HG03575 (cell line): ENCODE data around the gene CFAP54.

Source experiments
- ATAC-seq: cut with Tn5 transposase; IDR thresholded peaks from one replicate; pipeline ENCODE4 v1.9.1; 2021; ENCODE audit not compliant: unreplicated experiment, insufficient number of reproducible peaks, low FRiP score; ENCODE audit errors: extremely low read depth

CFAP54 gene

DNA sequence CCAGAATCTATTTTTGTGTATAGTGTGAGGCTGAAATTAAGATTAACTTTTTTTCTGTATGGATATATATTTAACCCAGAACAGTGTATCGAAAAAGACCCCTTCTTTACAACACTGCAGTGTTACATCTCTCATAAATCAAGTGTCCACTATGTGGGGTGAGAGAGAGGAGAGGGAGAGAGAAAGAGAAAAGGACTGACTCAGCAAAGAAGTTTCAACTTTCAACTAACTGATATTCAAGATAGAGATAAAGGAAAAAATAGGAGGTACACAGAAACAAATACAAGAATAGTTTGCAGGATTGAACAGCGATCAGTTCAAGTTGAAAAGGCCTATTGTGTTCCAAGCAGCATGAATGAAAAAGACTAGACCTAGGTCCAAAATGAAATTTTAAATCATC is 291.0 kb downstream of the CFAP54 start:
- ATAC-seq = no peak

DNA sequence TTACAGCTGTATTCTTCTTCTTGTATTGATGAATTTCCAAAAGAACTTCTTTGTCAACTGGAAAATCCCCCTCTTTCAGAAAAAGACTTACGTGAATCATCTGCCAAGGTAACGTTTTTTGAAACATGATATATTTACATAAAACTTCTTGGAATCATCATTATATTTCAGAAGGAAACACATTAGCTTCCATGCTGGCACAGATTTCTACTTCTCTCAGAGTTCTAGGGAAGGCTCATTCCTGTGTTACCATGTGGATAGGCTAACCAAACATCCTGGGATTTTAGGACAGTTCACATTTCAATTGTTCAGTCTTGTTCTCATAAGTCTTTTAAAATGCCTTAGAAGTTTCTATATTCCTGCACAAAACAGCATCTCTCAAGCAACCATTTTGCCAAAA is 297.4 kb downstream of the CFAP54 start:
- no peak for ATAC-seq

DNA sequence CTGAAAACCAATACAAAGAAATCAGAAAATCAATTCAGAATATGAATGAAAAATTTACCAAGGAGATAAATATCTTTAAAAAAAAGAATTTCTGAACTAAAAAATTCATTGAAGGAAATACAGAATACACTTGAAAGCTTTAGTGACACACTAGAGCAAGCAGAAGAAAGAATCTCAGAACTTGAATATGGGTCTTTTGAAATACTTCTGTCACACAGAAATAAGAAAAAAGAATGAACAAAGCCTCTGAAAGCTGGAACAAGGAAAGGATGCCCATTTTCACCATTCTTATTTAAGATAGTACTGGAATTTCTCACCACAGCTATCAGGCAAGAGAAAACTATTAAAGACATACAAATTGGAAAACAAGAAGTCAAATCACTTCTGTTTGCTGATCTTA is 314.6 kb downstream of the CFAP54 start:
- no peak for ATAC-seq

DNA sequence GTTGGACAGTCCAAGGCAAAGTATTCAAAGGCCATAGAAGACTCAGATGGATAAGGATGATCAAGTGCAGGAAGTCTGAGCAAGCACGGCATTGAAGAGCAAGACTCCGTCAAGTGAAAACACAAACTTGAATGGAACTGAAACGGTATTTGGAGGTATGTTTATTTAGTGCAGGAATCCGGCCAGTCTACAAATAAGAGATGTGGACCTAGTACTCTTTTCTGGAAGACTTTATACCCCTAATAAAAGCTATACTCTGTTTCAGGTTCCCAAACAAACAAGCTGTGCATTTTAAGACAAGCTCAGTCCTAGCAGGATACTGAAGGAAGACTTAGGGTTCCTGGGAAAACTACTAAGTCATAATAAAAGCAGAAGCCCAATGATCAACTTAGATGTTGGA is 316.9 kb downstream of the CFAP54 start:
- ATAC-seq = no peak

DNA sequence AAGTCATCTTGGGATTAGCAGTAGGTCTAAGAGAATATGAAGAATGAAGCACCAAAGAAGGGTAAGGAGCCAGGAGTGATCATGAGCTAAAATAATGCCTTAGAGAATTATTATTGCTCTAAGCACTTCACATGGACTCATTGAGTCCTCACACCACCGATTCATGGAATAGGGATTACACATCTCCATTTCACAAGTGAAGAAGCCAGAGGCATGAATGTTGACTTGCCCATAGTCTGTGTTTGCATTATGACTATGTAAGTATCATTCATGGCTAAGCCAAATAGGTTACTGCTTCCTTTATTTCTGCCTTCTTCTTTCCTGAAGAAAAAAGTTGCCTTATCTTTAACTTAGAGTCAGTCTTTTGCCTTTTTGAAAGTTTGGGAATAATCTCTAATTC is 318.4 kb downstream of the CFAP54 start:
- ATAC-seq = no peak

DNA sequence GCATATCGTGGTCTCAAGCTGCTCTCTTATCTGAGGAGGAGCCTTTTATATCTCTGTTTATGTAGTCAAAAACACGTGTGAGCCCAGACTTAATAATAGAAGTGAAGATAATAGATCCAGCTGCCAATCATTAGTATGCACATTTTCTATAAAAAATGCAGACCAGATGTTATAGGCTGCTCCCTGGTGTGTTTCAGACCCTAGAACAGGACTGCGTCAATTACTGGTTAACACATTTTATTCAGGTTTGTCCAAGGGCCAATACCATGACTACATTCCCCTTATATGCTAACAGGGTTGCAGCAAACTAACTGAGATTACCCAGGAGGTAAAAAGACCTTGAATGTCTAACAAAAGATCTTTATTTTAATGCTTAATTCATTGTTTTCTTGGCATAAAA is 319.2 kb downstream of the CFAP54 start:
- ATAC-seq = no peak

DNA sequence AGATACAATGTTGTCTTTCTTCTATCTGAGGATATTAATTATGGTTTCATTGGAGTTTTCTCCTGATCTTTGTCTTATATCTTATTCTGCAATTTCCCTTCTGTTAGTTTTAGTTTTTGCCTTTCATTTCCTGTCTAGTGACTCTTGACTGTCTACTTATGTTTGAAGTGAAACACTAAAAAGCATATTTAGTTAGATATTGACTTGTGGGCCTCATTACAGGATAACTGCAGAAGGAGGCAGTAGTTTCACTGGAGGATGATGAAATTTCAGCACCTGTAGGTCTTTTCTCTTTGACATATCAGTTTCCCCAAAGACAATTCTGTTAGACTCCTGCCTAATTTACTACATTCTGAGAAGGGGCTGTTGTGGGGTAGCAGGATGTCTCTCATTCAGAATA is 320.1 kb downstream of the CFAP54 start:
- no peak for ATAC-seq

DNA sequence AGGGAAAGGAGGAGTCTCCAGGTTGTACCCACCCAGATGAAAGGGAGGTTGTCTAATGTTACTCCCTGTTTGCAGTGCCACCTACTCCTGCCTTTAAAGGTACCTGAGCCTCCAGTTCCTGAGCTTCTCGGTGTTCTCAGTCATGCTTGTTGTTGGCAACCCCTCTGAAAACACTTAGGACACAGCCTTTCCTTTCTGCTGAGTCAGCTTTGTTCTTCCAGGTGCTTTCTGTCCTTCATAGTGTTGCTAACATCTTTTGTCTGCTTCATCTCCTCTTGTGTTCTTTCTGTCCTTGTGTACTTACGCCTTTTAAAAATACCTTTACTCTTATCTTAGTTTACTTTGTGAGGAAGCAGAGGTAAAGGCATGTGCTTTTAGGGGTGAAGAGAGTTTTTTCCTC is 320.7 kb downstream of the CFAP54 start:
- ATAC-seq = no peak

DNA sequence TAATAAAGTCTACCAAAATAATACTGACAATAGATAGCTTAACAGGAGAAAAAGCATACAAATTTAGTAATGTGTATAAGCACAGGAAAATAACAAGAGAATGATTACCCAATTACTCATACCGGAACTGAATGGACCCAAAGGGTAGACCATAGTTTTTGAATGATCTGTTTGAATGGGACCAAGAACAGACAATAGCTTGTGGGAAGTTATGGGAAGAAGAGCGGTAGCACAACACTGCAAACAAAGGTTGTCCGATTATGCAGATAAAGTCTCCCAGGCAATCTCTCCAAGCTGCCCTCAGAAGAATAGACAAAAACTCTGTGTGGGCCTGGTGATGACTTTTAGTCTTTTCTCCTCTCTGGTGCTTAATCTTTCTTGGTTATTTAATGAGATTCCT is 321.1 kb downstream of the CFAP54 start:
- no peak for ATAC-seq

DNA sequence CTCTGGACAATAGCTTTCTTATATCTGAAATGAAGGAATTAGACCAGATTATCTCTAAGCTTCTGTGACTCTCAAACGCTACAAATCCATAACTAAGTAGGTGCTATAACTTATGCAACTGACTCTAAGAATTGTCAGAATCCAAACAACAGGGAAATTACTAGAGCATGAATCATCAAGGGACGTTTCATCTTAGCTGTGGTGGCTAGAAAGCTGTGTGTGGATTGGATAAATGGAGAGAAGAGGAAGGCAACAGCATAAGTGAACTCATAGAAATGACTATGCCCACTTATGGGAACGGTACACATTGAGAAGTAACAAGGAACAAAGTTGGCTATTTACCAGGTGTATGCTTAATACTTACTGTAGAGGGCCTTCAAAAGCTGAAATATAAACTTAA is 321.7 kb downstream of the CFAP54 start:
- no peak for ATAC-seq

DNA sequence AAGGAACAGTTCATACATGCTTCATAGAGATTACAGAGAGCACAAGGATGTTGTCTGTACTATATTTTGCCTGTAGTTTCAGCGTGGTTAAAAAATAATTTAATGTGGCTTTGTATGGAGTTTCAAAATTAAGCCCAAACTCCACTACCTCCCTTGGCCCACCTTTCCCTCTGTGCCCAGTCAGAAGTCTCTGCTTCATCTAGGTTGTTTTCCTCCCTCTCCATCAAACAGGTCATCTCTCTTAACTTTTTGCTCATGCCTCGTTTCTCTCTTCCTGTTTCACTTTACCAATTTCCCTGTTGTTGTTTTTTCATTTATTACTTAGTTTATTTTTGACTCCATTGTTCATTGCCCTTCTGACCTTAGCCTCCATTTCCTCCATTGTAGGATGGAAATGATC is 322.8 kb downstream of the CFAP54 start:
- no peak for ATAC-seq

DNA sequence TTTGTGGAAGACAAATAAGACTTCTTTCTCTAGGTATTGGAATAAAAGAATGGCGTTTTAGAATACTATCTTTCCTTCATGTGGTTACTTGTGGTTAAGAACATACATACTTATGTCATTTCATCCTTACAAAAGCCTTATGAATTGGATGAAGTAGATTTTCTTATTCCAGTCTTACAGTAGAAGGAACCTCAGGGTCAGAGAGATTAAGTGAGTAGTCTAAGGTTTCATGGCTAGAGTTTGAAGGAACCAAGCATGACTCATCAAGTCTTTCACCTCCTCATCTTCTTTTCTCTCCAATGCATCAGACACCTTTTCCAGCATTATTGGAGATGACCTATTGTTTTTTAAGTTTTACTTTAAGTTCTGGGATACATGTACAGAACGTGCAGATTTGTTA is 324.8 kb downstream of the CFAP54 start:
- ATAC-seq = no peak

DNA sequence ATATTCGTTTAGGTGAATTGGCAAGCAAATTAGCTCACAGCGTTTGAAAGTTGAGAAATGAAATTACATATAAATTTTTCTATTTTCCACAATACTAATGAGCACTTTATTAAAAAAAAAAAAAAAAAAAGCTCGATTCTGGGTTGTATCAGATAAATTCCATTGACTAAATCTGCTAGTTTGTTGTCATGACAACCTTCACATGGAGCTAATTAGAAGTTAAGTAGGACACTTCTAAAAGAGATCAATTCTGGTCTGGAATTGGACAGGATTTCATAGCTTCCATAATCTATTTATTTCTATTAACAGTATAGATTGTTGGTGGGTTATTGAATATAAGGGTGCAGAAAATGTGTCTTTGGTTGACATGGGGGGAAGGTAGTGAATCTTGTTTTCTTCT is 332.2 kb downstream of the CFAP54 start:
- no peak for ATAC-seq

DNA sequence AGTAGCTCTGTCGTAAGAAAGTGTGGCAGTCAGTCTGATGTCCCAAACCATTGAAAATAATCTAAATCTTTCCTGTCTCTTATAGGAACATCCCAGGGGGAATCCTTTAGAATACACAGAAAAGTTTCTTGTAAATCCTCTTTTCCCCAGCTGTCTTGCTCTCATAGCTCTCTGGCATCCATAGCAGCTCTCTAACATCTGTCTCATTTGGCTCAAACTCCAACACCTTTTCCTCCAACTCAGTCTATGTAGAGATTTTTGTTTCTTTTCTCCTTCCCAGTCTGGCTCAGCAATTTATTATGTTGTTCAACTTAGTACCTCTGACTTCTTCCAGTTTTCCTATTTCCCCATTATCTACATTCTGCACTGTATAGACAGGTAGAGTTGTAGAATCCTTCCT is 333.3 kb downstream of the CFAP54 start:
- no peak for ATAC-seq

DNA sequence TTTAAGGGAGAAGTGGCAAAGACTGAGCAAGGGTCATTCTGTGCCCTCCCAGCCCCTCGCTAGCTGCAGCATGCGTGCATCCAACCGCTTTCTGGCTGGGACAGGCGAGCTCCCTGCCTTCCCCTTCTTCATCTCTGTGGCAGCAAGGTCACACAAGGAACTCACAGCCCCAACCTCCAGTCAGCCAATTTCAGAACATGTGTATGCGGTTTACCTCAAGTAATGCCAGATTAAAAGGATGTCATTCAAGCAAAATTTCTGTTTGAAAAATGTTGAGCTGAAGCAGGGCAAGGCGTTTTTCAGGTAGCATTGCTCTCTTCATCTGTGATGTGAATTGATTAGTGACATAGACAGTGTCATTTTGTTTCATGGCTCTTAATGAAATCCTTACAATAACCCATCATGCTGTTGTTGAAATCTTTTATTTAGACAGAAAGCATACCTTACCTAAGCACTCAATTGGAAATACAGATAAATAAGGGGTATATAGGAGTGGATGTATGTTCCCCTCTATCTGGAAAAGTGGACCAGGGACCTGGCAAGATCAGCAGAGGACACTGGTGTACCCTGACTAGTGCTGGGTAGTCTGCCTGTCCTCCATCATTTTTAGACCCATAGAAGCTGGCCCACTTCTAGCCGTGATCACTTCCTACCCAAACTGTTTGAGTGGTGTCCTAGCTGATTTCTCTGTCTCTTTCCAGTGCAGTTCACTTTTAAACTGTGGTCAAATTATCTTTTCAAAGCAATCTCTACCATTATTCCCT is 334.9 kb downstream of the CFAP54 start:
- no peak for ATAC-seq

DNA sequence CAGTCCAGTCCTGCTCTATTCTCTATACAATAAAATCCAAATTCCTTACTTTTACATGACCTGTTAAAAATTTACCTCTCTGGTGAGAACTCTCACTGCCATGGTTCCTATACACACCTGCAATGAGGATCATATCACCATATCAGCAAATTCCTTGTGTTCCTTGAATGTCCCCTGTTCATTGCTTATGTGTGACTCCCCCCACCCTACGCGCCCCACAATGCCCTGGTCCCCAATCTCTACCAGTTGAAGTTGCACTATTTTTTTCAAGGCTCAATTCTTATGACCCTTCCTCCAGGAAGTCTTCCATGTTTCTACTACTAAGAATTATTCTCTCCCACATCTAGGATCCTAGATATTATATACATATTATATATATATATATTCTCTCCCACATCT is 335.5 kb downstream of the CFAP54 start:
- ATAC-seq = no peak

DNA sequence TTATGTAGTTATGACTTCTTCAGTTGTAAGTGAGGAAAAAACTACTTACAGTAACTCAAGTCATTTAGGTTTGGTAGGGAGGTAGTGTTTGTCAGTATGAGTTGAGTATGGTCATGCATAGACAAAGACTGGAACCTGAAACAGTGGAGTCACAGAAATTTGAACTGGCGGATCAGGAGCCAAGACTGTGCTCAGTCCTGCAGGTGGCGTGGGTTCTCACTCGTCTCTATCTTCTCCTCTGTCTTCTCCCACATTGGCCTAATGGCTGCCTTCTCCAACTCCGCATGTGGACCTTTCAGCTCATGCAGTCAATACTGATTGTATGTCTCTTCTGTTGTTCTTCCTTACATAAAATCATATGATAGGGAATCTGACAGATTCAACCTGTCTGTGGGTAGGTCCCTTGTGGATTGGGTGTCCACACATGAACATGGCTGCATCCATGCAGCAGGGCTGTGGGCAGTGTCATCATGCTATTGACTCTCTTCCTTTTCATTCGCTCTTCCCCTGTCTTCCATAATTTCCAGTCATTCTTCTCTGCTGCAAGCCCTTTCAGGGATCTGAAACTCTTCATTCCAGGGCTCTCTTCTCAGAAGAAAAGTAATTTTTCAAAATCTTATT is 338.9 kb downstream of the CFAP54 start:
- no peak for ATAC-seq

DNA sequence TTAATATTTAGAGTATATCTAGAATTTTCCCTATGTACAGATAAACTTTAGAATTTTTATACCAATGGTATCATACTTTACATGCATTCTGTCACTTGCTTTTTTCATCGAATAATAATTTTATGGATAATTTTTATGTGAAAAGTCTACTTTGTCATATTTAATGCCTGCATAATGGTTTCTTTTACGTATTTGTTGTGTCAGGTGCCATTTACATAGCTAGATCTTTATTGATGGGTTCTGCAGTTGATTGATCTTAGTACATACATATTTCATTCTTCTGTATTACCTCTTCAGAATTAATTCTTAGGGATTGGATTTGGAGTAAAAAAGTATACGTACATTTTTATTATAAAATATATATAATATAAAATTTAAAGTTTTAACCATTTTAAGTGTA is 340.0 kb downstream of the CFAP54 start:
- no peak for ATAC-seq

DNA sequence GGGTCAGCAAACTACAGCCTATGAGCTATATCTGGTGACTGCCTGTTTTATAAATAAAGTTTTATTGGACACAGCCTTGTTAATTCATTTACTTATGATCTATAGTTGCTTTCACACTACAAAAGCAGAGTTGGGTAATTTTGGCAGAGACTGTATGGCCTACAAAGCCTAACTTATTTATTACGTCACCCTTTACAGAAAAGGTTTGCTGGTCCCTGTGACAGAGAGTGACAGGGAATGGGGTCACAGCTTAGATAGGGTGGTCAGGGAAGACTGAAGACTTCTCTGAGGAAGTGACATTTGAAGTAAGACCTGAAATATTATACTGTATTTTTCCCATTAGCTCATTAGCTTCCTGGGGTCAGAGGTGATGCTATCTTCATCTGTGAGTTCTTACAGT is 342.0 kb downstream of the CFAP54 start:
- ATAC-seq = no peak

DNA sequence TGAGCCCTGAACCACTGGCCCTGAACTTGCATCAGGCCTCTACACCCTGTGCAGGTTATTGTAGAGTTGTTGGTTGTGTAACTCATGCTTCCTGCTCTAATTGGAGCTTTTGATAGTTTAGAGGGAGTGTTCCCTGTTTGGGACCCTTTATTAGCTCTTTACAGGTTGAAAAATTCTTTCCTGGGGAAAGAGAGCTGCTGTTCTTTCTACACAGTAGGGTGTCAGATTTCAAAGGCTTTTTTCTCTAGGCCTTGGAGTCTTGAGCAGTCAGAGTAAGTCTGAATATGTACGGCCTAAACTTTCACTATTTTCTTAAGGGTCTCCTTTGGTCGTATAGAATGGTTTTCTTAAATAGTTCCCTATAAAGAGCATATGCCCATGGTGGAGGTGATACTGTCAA is 356.9 kb downstream of the CFAP54 start:
- ATAC-seq = no peak

DNA sequence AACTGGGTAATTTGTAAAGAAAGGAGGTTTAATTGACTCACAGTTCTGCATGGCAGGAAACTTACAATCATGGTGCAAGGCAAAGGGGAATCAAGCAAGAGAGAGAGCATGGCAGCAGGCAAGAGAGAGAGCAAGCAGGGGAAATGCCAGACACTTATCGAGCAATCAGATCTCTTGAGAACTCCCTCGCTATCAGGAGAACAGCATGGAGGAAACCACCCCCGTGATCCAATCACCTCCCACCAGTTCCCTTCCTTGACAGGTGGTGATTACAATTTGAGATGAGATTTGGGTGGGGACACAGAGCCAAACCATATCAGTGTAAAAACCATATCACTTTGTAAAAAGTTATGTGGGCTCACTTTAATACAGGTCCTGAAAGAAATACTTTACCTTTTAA is 361.3 kb downstream of the CFAP54 start:
- no peak for ATAC-seq
